ENCODE data around the gene ANAPC2. TPM values are rescaled to one million over a fixed set of nuclear protein-coding genes. Genes with fewer than 3 reads are reported as not detected.

The ANAPC2 gene
- total RNA-seq, 1 experiment from 2014 or later: 49.4 TPM

DNA sequence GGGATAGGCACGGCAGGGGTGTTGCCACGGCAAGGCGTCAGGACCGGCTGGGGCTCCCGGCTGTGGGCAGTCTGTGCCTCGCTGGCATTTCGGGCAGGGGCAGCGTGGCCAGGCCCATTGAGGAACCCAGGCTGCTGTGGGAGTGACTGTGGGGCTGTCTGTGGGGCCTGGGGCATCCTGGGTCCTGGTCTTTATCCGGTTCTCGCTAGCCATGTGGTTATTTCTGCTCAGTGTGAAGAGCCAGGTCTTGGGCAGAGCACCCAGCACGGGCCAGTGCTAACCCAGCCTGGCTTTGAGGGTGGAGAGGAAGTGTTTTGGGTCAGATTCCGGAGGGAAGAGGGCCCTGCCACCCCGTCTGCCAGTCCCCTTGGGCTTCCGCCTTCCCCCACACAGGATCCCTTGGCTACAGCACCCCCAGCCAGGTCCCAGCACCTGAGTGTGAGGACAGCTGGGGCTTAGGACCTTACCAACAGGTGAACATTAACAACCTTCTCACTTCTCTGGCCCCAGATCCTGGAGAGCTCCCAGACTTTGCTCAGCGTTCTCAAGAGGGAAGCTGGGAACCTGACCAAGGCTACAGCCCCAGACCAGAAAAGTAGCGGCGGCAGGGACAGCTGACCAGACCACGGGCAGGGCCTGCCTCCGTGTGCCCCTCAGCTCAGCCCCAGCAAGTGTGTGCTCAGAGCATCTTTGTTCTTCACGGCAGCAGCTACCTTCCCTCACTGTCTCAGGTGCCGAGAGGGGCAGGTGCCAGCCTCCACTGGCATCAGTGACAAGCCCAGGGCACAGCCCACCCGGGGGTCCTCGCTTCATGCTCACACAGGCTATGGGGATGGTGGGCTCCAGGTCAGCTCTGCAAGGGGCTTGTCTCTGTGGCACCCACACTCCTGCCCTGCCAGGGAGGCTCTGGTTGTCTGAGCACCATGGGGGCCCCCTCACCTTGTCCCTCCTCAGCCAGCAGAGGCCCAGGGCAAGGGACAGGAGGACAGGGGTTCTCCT is 1.2 kb upstream of the ANAPC2 start:
- CTCF ChIA-PET: interaction anchor here (0.6 to 1.9 kb wide), 7 partner anchors 9 to 105 kb away, joined by 3 to 11 read pairs (median 5); partner anchors contain the start of gene RNF224
- Mint-ChIP-seq H3K4me3 (ENCODE audit: low read depth, unreplicated experiment) (peak overlapping the region; percentile 98), H3K4me1 (ENCODE audit: low read depth, unreplicated experiment) (peaks cover 10% of the 10 kb centered on the region), H3K27ac (ENCODE audit: unreplicated experiment) (peak overlapping the region; percentile 91), H3K9me3 (ENCODE audit: low read depth, unreplicated experiment) (no peaks in the 10 kb centered on the region), H3K36me3 (ENCODE audit: insufficient read depth, unreplicated experiment) (peaks cover 46% of the 10 kb centered on the region), H3K27me3 (ENCODE audit: unreplicated experiment) (no peaks in the 10 kb centered on the region)
- intact Hi-C loops (cut with micrococcal nuclease; ENCODE audit: unreplicated experiment): no loop called here
- BruUV-seq (replicated peaks): TSS peak; percentile 81
- DNase-seq: no peak
- TF ChIP-seq CTCF (IDR thresholded peaks at IDR 0.05; ENCODE audit: unreplicated experiment): no peak

GRCh38 chr9:137188086-137188489 is 272 bp downstream of the ANAPC2 start:
- no TSS peak for BruUV-seq (replicated peaks)
- Mint-ChIP-seq H3K9me3 (ENCODE audit: low read depth, unreplicated experiment) (no peaks in the 10 kb centered on the region), H3K4me1 (ENCODE audit: low read depth, unreplicated experiment) (peaks cover 10% of the 10 kb centered on the region), H3K36me3 (ENCODE audit: insufficient read depth, unreplicated experiment) (peaks cover 49% of the 10 kb centered on the region), H3K4me3 (ENCODE audit: low read depth, unreplicated experiment) (peak overlapping the region; percentile 98), H3K27me3 (ENCODE audit: unreplicated experiment) (no peaks in the 10 kb centered on the region), H3K27ac (ENCODE audit: unreplicated experiment) (peak overlapping the region; percentile 91)
- CTCF ChIA-PET: interaction anchor here (1.3 to 1.5 kb wide), 2 partner anchors 39 to 48 kb away, joined by 5 to 11 read pairs; partner anchors contain the start of gene RNF224
- intact Hi-C loops (cut with micrococcal nuclease; ENCODE audit: unreplicated experiment): no loop called here
- TF ChIP-seq CTCF (IDR thresholded peaks at IDR 0.05; ENCODE audit: unreplicated experiment): no peak
- no peak for DNase-seq

GRCh38 chr9:137187386-137187785 is 974 bp downstream of the ANAPC2 start:
- CTCF ChIA-PET: no interaction called here
- TF ChIP-seq CTCF (IDR thresholded peaks at IDR 0.05; ENCODE audit: unreplicated experiment): no peak
- Mint-ChIP-seq H3K9me3 (ENCODE audit: low read depth, unreplicated experiment) (no peaks in the 10 kb centered on the region), H3K27ac (ENCODE audit: unreplicated experiment) (no peak overlapping the region), H3K4me1 (ENCODE audit: low read depth, unreplicated experiment) (peaks cover 10% of the 10 kb centered on the region), H3K36me3 (ENCODE audit: insufficient read depth, unreplicated experiment) (peaks cover 49% of the 10 kb centered on the region), H3K4me3 (ENCODE audit: low read depth, unreplicated experiment) (peak overlapping the region; percentile 98), H3K27me3 (ENCODE audit: unreplicated experiment) (no peaks in the 10 kb centered on the region)
- no TSS peak for BruUV-seq (replicated peaks)
- intact Hi-C loops (cut with micrococcal nuclease; ENCODE audit: unreplicated experiment): no loop called here
- no peak for DNase-seq

- TF ChIP-seq CTCF (IDR thresholded peaks at IDR 0.05; ENCODE audit: unreplicated experiment): no peak
- H3K4me1 Mint-ChIP-seq (ENCODE audit: low read depth, unreplicated experiment): peaks cover 10% of the 10 kb centered on the region
- no peak overlapping the region for H3K4me3 Mint-ChIP-seq (ENCODE audit: low read depth, unreplicated experiment)
- BruUV-seq (replicated peaks): no TSS peak
- no peaks in the 10 kb centered on the region for H3K9me3 Mint-ChIP-seq (ENCODE audit: low read depth, unreplicated experiment)
- H3K36me3 Mint-ChIP-seq (ENCODE audit: insufficient read depth, unreplicated experiment): peaks cover 55% of the 10 kb centered on the region
- intact Hi-C loops (cut with micrococcal nuclease; ENCODE audit: unreplicated experiment): no loop called here
- H3K27me3 Mint-ChIP-seq (ENCODE audit: unreplicated experiment): no peaks in the 10 kb centered on the region
- CTCF ChIA-PET: no interaction called here
- no peak for DNase-seq
- no peak overlapping the region for H3K27ac Mint-ChIP-seq (ENCODE audit: unreplicated experiment)
Measured at GRCh38 chr9:137186385-137186784, 2.0 kb downstream of the ANAPC2 start.

All from Calu3 (cell line).